H9 (cell line): Measurements from ENCODE around the gene TMEM245. TPM values are rescaled to one million over a fixed set of nuclear protein-coding genes. Genes with fewer than 3 reads are reported as not detected.

Experiments used
- DNase-seq: peaks from one replicate; pipeline ENCODE4 v3.0.0-alpha.2; 2017
- H2AFZ ChIP-seq: one replicate; pipeline ENCODE4 v1.6.1; 2013; ENCODE audit warnings: mild to moderate bottlenecking, low read length, control low read depth, moderate library complexity
- H2AK5ac ChIP-seq: 2 replicates; pipeline ENCODE4 v1.6.1; 2013; ENCODE audit warnings: low read length, control low read depth, mixed read lengths; ENCODE audit not compliant: insufficient read length
- H2BK120ac ChIP-seq: one replicate; pipeline ENCODE4 v1.6.1; 2013; ENCODE audit warnings: low read depth, mild to moderate bottlenecking, low read length, control low read depth, inconsistent platforms; ENCODE audit not compliant: poor library complexity, severe bottlenecking
- H2BK12ac ChIP-seq: 2 replicates; pipeline ENCODE4 v1.6.1; 2013; ENCODE audit warnings: low read length, control low read depth, mixed read lengths, low read depth; ENCODE audit not compliant: insufficient read length
- H2BK15ac ChIP-seq: 2 replicates; pipeline ENCODE4 v1.6.1; 2013; ENCODE audit warnings: low read depth, low read length, control low read depth
- H2BK20ac ChIP-seq: one replicate; pipeline ENCODE4 v1.6.1; 2013; ENCODE audit warnings: low read depth, mild to moderate bottlenecking, low read length, control low read depth, inconsistent platforms; ENCODE audit not compliant: poor library complexity, severe bottlenecking
- H2BK5ac ChIP-seq: 2 replicates; pipeline ENCODE4 v1.6.1; 2013; ENCODE audit warnings: low read length, control low read depth, mixed read lengths; ENCODE audit not compliant: insufficient read length
- H3K14ac ChIP-seq: 2 replicates; pipeline ENCODE4 v1.6.1; 2013; ENCODE audit warnings: low read length, control low read depth; ENCODE audit not compliant: insufficient read depth
- H3K18ac ChIP-seq: 2 replicates; pipeline ENCODE4 v1.6.1; 2013; ENCODE audit warnings: low read depth, mild to moderate bottlenecking, mixed read lengths, low read length, control low read depth; ENCODE audit not compliant: insufficient read length
- H3K23ac ChIP-seq: 2 replicates; pipeline ENCODE4 v1.6.1; 2013; ENCODE audit warnings: low read length, control low read depth, mixed read lengths, low read depth; ENCODE audit not compliant: insufficient read length
- H3K23me2 ChIP-seq: 2 replicates; pipeline ENCODE4 v1.6.1; 2013; ENCODE audit warnings: low read depth, mild to moderate bottlenecking, mixed read lengths, low read length, control low read depth; ENCODE audit not compliant: insufficient read length, poor library complexity, severe bottlenecking
- H3K27ac ChIP-seq: 2 replicates; pipeline ENCODE4 v1.5.1; 2013; ENCODE audit warnings: low read length, control low read depth, mixed read lengths, low read depth; ENCODE audit not compliant: insufficient read length
- H3K27me3 ChIP-seq: 2 replicates; pipeline ENCODE4 v1.6.1; 2013; ENCODE audit warnings: low read length, control low read depth, inconsistent platforms; ENCODE audit not compliant: insufficient read depth
- H3K4ac ChIP-seq: 2 replicates; pipeline ENCODE4 v1.6.1; 2013; ENCODE audit warnings: low read depth, mild to moderate bottlenecking, control low read depth, inconsistent platforms, low read length, moderate library complexity
- H3K4me1 ChIP-seq: 2 replicates; pipeline ENCODE4 v1.6.1; 2013; ENCODE audit warnings: low read length, control low read depth, inconsistent platforms; ENCODE audit not compliant: insufficient read depth
- H3K4me2 ChIP-seq: 2 replicates; pipeline ENCODE4 v1.6.1; 2013; ENCODE audit warnings: low read length, control low read depth, mixed read lengths; ENCODE audit not compliant: insufficient read length, insufficient read depth
- H3K56ac ChIP-seq: 2 replicates; pipeline ENCODE4 v1.6.1; 2013; ENCODE audit warnings: low read depth, mild to moderate bottlenecking, mixed read lengths, low read length, control low read depth; ENCODE audit not compliant: insufficient read length
- H3K79me1 ChIP-seq: 2 replicates; pipeline ENCODE4 v1.6.1; 2013; ENCODE audit warnings: low read depth, mild to moderate bottlenecking, moderate library complexity, low read length, control low read depth, inconsistent platforms; ENCODE audit not compliant: insufficient read depth, poor library complexity, severe bottlenecking
- H3K79me2 ChIP-seq: 2 replicates; pipeline ENCODE4 v1.6.1; 2013; ENCODE audit warnings: low read length, control low read depth, inconsistent platforms; ENCODE audit not compliant: insufficient read depth
- H3K9ac ChIP-seq: 2 replicates; pipeline ENCODE4 v1.6.1; 2013; ENCODE audit warnings: low read length, control low read depth, mixed read lengths; ENCODE audit not compliant: insufficient read length; ENCODE audit errors: extremely low read depth
- H3K9me3 ChIP-seq: one replicate; pipeline ENCODE4 v1.6.1; 2013; ENCODE audit warnings: low read depth, low read length, inconsistent platforms; ENCODE audit not compliant: control insufficient read depth
- H3T11ph ChIP-seq: one replicate; pipeline ENCODE4 v1.6.1; 2013; ENCODE audit warnings: mild to moderate bottlenecking, low read length, control low read depth, inconsistent platforms
- H4K20me1 ChIP-seq: one replicate; pipeline ENCODE4 v1.6.1; 2013; ENCODE audit not compliant: control insufficient read depth, insufficient read length, insufficient read depth
- H4K5ac ChIP-seq: 2 replicates; pipeline ENCODE4 v1.6.1; 2013; ENCODE audit warnings: low read depth, mild to moderate bottlenecking, mixed read lengths, low read length, control low read depth; ENCODE audit not compliant: insufficient read length
- H4K8ac ChIP-seq: replicated peaks from 2 replicates; pipeline ENCODE4 v1.6.1; 2013; ENCODE audit warnings: low read length, control low read depth, mixed read lengths, low read depth; ENCODE audit not compliant: insufficient read length
- H4K91ac ChIP-seq: 2 replicates; pipeline ENCODE4 v1.6.1; 2013; ENCODE audit warnings: low read depth, mild to moderate bottlenecking, moderate library complexity, mixed read lengths, low read length, control low read depth; ENCODE audit not compliant: insufficient read length
- H3K27ac Mint-ChIP-seq, 3 experiments: 2 replicates in 2 of 3; 3 replicates in 1 of 3; pipeline ENCODE4 v1.8.0; 2020 to 2021; ENCODE audit warnings: mixed read lengths in 3 of 3, mild to moderate bottlenecking in 1 of 3, moderate library complexity in 1 of 3
- H3K27me3 Mint-ChIP-seq: 2 replicates; pipeline ENCODE4 v1.8.0; 2021; ENCODE audit warnings: low read depth, mild to moderate bottlenecking, moderate library complexity, mixed read lengths
- H3K36me3 Mint-ChIP-seq, 3 experiments: 2 replicates in 2 of 3; 3 replicates in 1 of 3; pipeline ENCODE4 v1.8.0; 2020 to 2021; ENCODE audit warnings: low read depth in 3 of 3, mixed read lengths in 3 of 3; ENCODE audit not compliant: insufficient read depth in 1 of 3
- H3K4me1 Mint-ChIP-seq, 2 experiments: 2 replicates each; pipeline ENCODE4 v1.8.0; 2020; ENCODE audit warnings: mixed read lengths in 2 of 2
- H3K4me3 Mint-ChIP-seq, 2 experiments: 2 replicates in 1 of 2; 3 replicates in 1 of 2; pipeline ENCODE4 v1.8.0; 2020 to 2021; ENCODE audit warnings: mild to moderate bottlenecking in 2 of 2, mixed read lengths in 2 of 2, moderate library complexity in 1 of 2
- H3K9me3 Mint-ChIP-seq, 2 experiments: 2 replicates in 1 of 2; 3 replicates in 1 of 2; pipeline ENCODE4 v1.8.0; 2020; ENCODE audit warnings: mild to moderate bottlenecking in 2 of 2, mixed read lengths in 2 of 2, moderate library complexity in 1 of 2
- WGBS: extraction: QIAGEN DNeasy Blood & Tissue Kit; methylation state at CpG from one replicate; pipeline ENCODE4 v1.1.7; 2013; ENCODE audit warnings: missing lambda C conversion rate, low lambda C conversion rate, mixed read lengths; ENCODE audit not compliant: insufficient read length; ENCODE audit errors: extremely low coverage; 5-methylcytosine and 5-hydroxymethylcytosine counted together
- total RNA-seq: library from RNA; stranded (reverse); gene quantifications from 2 replicates; pipeline ENCODE4 v1.2.1, GENCODE V29; 2021
- TF ChIP-seq, protein P1 (sequence below): fragments of 200-600 bp; sonication (generic); conservative IDR thresholded peaks from 3 replicates; pipeline ENCODE4 v1.8.0; 2021; ENCODE audit warnings: antibody characterized with exemption, mild to moderate bottlenecking

The TMEM245 gene
- total RNA-seq, 1 experiment from 2014 or later, result 37.9 TPM

DNA sequence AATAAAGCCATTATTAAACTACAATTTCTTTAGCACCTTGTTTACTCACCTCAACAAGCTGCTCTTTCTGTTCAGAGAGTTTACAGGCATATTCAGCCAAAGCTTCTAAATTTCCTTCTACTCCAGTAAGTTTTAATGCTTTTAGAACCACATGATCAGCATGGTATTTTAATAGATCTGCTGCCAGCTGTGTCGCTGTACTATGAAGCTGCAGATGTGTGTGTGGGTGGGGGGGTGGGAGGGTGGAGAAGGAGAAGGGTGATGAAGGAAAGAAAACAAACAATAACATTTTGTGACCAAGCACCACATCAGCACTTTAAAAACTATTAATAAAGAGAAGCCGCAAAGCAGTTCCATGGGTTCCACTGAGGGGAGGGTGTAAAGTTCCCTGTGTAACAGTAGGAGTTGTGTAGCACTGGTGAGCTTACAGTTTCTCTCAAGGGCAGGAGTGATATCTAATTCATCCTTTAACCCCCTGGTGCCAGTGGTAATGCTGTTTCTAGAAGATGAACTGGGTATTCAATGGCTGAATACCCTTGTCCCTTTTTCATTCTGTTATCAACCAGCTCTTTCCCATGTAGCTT is 147.0 kb downstream of the TMEM245 start:
- H3K9me3 Mint-ChIP-seq, result no peaks in the 10 kb centered on the region

More for the DNA sequence above, 147.0 kb downstream of the TMEM245 start:
- H3K36me3 Mint-ChIP-seq, result peaks cover 18 to 32% (median 21%) of the 10 kb centered on the region in 3 experiments; a peak in 6 of 7 replicates
- Histone ChIP-seq H3T11ph (no peak overlapping the region), H3K4ac (no peak overlapping the region), H3K14ac (no peak overlapping the region), H2BK120ac (no peak overlapping the region), H3K9me3 (no peaks in the 10 kb centered on the region), H3K79me2 (no peaks in the 10 kb centered on the region), H2BK20ac (no peak overlapping the region), H2BK5ac (no peak overlapping the region), H3K18ac (no peak overlapping the region), H3K23ac (no peak overlapping the region), H4K5ac (no peak overlapping the region), H3K4me2 (no peak overlapping the region), H3K27ac (no peak overlapping the region), H4K91ac (no peak overlapping the region), H4K8ac (no peak overlapping the region), H4K20me1 (no peaks in the 10 kb centered on the region), H3K23me2 (no peaks in the 10 kb centered on the region), H2BK12ac (no peak overlapping the region), H3K79me1 (no peaks in the 10 kb centered on the region), H2AFZ (no peak overlapping the region), H2BK15ac (no peak overlapping the region), H2AK5ac (no peak overlapping the region), H3K56ac (no peak overlapping the region), H3K4me1 (no peaks in the 10 kb centered on the region), H3K9ac (no peak overlapping the region), H3K27me3 (no peaks in the 10 kb centered on the region)
- DNase-seq, result no peak
- no peaks in the 10 kb centered on the region for H3K4me1 Mint-ChIP-seq
- no peak overlapping the region for H3K4me3 Mint-ChIP-seq
- WGBS, result no CpG with 5 or more reads among the region's 2 CpGs
- TF ChIP-seq, protein P1, sequence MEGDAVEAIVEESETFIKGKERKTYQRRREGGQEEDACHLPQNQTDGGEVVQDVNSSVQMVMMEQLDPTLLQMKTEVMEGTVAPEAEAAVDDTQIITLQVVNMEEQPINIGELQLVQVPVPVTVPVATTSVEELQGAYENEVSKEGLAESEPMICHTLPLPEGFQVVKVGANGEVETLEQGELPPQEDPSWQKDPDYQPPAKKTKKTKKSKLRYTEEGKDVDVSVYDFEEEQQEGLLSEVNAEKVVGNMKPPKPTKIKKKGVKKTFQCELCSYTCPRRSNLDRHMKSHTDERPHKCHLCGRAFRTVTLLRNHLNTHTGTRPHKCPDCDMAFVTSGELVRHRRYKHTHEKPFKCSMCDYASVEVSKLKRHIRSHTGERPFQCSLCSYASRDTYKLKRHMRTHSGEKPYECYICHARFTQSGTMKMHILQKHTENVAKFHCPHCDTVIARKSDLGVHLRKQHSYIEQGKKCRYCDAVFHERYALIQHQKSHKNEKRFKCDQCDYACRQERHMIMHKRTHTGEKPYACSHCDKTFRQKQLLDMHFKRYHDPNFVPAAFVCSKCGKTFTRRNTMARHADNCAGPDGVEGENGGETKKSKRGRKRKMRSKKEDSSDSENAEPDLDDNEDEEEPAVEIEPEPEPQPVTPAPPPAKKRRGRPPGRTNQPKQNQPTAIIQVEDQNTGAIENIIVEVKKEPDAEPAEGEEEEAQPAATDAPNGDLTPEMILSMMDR, result no peak
- no peak overlapping the region for H3K27ac Mint-ChIP-seq
- no peaks in the 10 kb centered on the region for H3K27me3 Mint-ChIP-seq
